AG09309 (cell line): ENCODE results near the gene PRDM16.

ENCODE experiments used
- DNase-seq: peaks from one replicate; pipeline ENCODE4 v3.0.0-alpha.2; 2010; ENCODE audit warnings: low read depth
- H3K4me3 ChIP-seq: 2 replicates; pipeline ENCODE4 v1.5.1; 2011; ENCODE audit warnings: mild to moderate bottlenecking, low read depth, low read length, moderate library complexity; ENCODE audit not compliant: control insufficient read depth
- TF ChIP-seq, protein P1 (sequence below): IDR thresholded peaks from 2 replicates; pipeline ENCODE4 v1.5.1; 2011; ENCODE audit warnings: mild to moderate bottlenecking, low read depth, low read length, inconsistent platforms; ENCODE audit not compliant: insufficient read depth, control insufficient read depth; ENCODE audit errors: missing control alignments

The PRDM16 gene

DNA sequence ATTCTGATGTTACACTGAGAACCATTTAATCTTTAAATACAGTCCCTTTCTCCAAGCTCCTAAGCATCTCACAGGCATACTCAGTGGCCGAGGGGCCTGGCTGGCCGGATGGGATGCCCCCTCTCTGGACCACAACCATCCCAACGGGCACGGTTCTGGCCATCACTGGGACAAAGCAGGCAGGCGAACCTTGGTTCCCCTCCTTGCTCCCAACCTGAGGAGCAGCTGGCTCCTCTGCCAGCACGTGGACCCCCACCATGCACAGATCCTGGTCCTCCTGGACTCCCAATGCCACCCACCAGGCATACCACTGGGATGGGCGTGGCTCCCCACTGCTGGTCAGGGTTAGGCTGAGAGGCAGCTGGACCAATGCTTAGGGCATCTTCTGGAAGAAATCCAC, 19.8 kb upstream of the PRDM16 start:
- DNase-seq = no peak
- H3K4me3 ChIP-seq = no peak overlapping the region
- TF ChIP-seq, protein P1, sequence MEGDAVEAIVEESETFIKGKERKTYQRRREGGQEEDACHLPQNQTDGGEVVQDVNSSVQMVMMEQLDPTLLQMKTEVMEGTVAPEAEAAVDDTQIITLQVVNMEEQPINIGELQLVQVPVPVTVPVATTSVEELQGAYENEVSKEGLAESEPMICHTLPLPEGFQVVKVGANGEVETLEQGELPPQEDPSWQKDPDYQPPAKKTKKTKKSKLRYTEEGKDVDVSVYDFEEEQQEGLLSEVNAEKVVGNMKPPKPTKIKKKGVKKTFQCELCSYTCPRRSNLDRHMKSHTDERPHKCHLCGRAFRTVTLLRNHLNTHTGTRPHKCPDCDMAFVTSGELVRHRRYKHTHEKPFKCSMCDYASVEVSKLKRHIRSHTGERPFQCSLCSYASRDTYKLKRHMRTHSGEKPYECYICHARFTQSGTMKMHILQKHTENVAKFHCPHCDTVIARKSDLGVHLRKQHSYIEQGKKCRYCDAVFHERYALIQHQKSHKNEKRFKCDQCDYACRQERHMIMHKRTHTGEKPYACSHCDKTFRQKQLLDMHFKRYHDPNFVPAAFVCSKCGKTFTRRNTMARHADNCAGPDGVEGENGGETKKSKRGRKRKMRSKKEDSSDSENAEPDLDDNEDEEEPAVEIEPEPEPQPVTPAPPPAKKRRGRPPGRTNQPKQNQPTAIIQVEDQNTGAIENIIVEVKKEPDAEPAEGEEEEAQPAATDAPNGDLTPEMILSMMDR = no peak

DNA sequence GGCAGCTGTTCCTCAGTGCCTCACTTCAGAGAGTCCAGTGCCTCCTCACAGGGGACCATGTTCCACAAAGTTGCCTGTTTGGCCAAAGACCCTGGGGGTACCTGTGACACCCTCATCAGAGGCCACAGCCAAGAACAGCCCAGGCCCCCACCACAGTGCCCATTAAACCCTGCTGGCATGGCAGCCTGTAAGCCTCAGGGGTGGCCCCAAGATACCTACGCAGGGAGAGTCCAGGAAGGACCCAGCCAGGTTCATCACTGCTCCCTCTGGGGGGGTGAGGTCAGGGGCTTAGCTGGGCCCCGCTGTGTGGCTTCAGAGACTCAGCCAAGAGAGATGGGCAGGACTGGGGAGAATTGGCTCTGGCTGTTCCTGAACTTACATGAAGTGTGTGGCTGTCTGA, 19.1 kb upstream of the PRDM16 start:
- DNase-seq = no peak
- TF ChIP-seq, protein P1 = no peak

DNA sequence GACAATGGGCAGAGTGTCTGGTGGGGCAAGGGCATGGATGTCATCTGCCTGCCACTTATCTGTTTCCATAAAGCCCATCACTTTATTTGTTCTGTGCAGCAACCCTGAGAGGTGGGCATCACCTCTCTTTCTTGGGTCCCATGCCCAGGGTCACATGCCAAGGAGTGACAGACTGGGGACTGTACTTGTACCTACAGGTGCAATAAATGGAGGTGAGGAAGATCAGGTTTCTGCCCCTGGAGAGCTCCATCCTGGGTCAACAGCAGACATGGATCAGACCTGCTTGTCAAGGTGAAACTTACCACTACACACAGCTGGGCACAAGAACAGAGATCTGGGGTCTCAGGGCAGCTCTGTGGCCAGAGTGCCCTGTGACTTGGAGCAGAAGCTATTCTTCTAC, 18.4 kb upstream of the PRDM16 start:
- no peak overlapping the region for H3K4me3 ChIP-seq
- TF ChIP-seq, protein P1 = no peak

More for the DNA sequence above, 19.1 kb upstream of the PRDM16 start:
- no peak overlapping the region for H3K4me3 ChIP-seq

DNA sequence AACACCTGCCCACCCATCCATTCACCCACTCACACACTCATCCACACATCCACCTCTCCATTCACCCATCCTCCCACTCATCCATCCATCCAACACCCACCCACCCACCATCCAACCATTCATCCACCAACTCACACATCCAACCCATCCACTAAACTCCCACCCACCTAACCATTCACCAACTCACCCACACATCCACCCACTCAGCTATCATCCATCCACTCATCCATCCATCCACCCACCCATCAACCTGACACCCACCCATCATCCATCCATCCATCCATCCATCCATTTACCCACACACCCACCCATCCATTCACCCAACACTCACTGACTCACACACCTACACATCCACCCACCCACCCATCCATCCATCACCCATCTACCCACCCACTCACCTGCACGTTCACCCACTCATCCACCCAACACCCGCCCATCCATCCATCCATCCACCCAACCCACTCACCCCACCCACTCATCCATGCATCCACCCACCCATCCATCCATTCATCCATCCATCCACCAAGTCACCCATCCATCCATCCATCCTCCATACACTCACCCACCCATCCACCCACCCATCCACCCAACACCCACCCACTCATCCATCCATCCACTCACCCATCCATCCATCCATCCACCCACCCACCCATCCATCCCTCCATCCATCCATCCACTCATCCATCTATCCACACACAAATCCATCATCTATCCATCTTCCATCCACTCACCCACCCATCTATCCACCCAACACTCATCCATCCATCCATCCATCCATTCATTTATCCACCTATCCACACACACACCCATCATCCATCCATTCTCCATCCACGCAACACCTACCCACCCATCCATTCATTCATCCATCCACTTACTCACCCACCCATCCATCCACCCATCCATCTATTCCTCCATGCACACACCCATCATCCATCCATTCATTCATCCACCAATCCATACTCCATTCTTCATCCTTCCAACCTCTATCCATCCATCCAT, 17.4 kb upstream of the PRDM16 start:
- TF ChIP-seq, protein P1 = no peak
- H3K4me3 ChIP-seq = no peak overlapping the region
- DNase-seq = no peak

More for the DNA sequence above, 18.4 kb upstream of the PRDM16 start:
- no peak for DNase-seq

DNA sequence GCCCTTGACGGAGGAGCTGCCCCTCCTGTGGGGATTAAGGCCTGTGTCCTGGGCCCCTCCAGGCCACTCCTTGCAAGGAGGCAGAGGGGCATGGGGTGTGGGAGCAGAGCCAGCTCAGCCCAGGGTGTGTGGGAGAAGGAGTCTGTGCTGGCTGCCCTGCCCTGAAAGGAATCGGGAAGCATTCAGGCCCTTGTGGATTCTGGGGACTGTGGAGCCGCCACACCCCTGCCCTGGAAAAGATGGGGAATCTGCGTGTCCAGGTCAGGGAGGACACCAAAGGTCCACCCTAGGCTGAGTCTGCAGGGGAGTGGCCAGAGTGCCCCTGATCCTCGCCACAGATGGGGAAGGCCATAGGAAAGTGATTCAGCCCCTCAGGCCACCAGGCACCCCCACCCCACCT, 16.5 kb upstream of the PRDM16 start:
- TF ChIP-seq, protein P1 = no peak
- H3K4me3 ChIP-seq = no peak overlapping the region
- DNase-seq = no peak

DNA sequence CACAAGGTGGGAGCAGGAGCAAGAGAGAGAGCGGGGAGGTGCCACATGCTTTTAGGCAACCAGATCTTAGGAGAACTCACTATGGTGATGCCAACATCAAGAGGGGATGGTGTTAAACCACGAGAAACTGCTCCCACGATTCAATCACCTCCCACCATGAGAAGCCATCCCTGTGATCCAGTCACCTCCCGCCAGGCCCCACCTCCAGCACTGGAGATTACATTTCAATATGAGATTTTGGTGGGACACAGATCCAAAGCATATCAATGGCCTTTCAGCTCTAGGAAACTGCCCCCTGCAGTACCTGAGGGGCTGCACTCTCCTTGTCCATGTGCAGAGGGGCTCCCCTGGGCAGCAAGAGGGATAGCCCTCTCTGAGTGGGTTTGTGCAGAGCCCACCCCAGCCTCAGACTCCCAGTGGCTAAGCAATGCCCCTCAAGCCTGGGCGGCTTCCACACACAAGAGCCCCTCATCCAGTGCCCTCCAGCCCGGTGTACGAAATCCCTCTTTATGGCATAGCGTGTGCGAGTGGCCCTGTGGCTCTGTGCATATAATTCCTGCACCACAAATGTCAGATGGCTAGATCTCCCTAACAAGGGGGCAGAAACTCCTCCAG, 15.5 kb upstream of the PRDM16 start:
- TF ChIP-seq, protein P1 = no peak
- no peak for DNase-seq
- no peak overlapping the region for H3K4me3 ChIP-seq
